SK-N-SH (cell line): ENCODE data around the gene CCDC188. TPM values are rescaled to one million over a fixed set of nuclear protein-coding genes. Genes with fewer than 3 reads are reported as not detected.

Experiments used
- CTCF ChIA-PET: fragments of 300-600, 350-600 bp; formaldehyde crosslinking; extraction: SDS; loops from one replicate; lab custom pipeline; 2021; lab: Yijun Ruan, JAX
- POLR2A ChIA-PET: fragments of 350-600 bp; sonication (Branson Sonifier 250); formaldehyde crosslinking; extraction: SDS; loops from one replicate; lab custom pipeline; 2020; ENCODE audit warnings: antibody characterized with exemption, inconsistent platforms; lab: Yijun Ruan, JAX
- DNase-seq: peaks from one replicate; pipeline ENCODE4 v3.0.0; 2012
- H2AFZ ChIP-seq: fragments of 200-600 bp; sonication (generic); 2 replicates; pipeline ENCODE4 v1.8.1; 2016; ENCODE audit warnings: antibody characterized with exemption, mild to moderate bottlenecking, low read depth
- H3F3A ChIP-seq: fragments of 200-600 bp; sonication (generic); replicated peaks from 2 replicates; pipeline ENCODE3; 2016; ENCODE audit warnings: antibody characterized with exemption, mild to moderate bottlenecking; ENCODE audit not compliant: insufficient read depth
- H3K27ac ChIP-seq, 2 experiments: fragments of 200-500 bp in 1 of 2; fragments of 200-600 bp in 1 of 2; sonication (Bioruptor generic) in 1 of 2; sonication (generic), shearing (Covaris generic) in 1 of 2; 2 replicates each; pipeline versions ENCODE4 v1.5.1 to v1.6.1; 2014 to 2016; ENCODE audit warnings: low read depth in 2 of 2, inconsistent platforms in 1 of 2, low read length in 1 of 2, mild to moderate bottlenecking in 1 of 2, mixed read lengths in 1 of 2
- H3K27me3 ChIP-seq: fragments of 200-600 bp; sonication (generic), shearing (Covaris generic); 2 replicates; pipeline ENCODE4 v1.6.1; 2016; ENCODE audit warnings: mixed run types; ENCODE audit not compliant: insufficient read depth
- H3K36me3 ChIP-seq, 2 experiments: fragments of 200-500 bp in 1 of 2; fragments of 200-600 bp in 1 of 2; sonication (Bioruptor generic) in 1 of 2; sonication (generic) in 1 of 2; replicated peaks in 1 of 2; 2 replicates each; pipeline versions ENCODE3 to v1.5.1; 2014 to 2016; ENCODE audit warnings: low read length in 1 of 2, mild to moderate bottlenecking in 1 of 2; ENCODE audit not compliant: insufficient read depth in 2 of 2, control insufficient read depth in 1 of 2
- H3K4me1 ChIP-seq, 2 experiments: fragments of 200-500 bp in 1 of 2; fragments of 200-600 bp in 1 of 2; sonication (Bioruptor generic) in 1 of 2; sonication (generic), shearing (Covaris generic) in 1 of 2; 2 replicates each; pipeline versions ENCODE4 v1.5.1 to v1.6.1; 2014 to 2016; ENCODE audit warnings: low read depth in 1 of 2, low read length in 1 of 2, mixed run types in 1 of 2; ENCODE audit not compliant: insufficient read depth in 2 of 2, control insufficient read depth in 1 of 2
- H3K4me2 ChIP-seq: fragments of 200-600 bp; sonication (generic), shearing (Covaris generic); 2 replicates; pipeline ENCODE4 v1.6.1; 2017; ENCODE audit warnings: mixed run types
- H3K4me3 ChIP-seq, 2 experiments: fragments of 200-500 bp in 1 of 2; fragments of 200-600 bp in 1 of 2; sonication (Bioruptor generic) in 1 of 2; sonication (generic), shearing (Covaris generic) in 1 of 2; 2 replicates each; pipeline versions ENCODE4 v1.5.1 to v1.8.1; 2014 to 2016; ENCODE audit warnings: low read depth in 2 of 2, inconsistent platforms in 1 of 2, low read length in 1 of 2, mild to moderate bottlenecking in 1 of 2, mixed read lengths in 1 of 2, moderate library complexity in 1 of 2
- H3K79me2 ChIP-seq: fragments of 200-600 bp; sonication (generic); 2 replicates; pipeline ENCODE4 v1.8.1; 2017; ENCODE audit warnings: mild to moderate bottlenecking; ENCODE audit not compliant: insufficient read depth
- H3K9ac ChIP-seq: fragments of 200-600 bp; sonication (generic); 2 replicates; pipeline ENCODE4 v1.6.1; 2017; ENCODE audit warnings: mixed run types
- H3K9me2 ChIP-seq: fragments of 200-600 bp; sonication (generic); 2 replicates; pipeline ENCODE4 v1.6.1; 2017; ENCODE audit warnings: mixed run types
- H3K9me3 ChIP-seq: fragments of 200-600 bp; sonication (generic); 2 replicates; pipeline ENCODE4 v1.6.1; 2017; ENCODE audit warnings: mixed run types, mild to moderate bottlenecking, moderate library complexity
- H4K20me1 ChIP-seq: fragments of 200-600 bp; sonication (generic); 2 replicates; pipeline ENCODE4 v1.6.1; 2017; ENCODE audit warnings: mild to moderate bottlenecking, mixed run types; ENCODE audit not compliant: insufficient read depth
- CHD2 ChIP-seq: fragments of 150-350 bp; IDR thresholded peaks from 2 replicates; pipeline ENCODE4 v1.6.1; 2018; ENCODE audit warnings: low read length; ENCODE audit not compliant: partially characterized antibody
- ELF1 ChIP-seq: IDR thresholded peaks from 2 replicates; pipeline ENCODE4 v1.4.0; 2012
- EP300 ChIP-seq, 2 experiments: IDR thresholded peaks; 2 replicates each; pipeline versions ENCODE4 v1.4.0 to v1.6.1; 2012; ENCODE audit warnings: borderline replicate concordance in 1 of 2, low read depth in 1 of 2, low read length in 1 of 2
- EZH2phosphoT487 ChIP-seq: fragments of 200-600 bp; sonication (generic); IDR thresholded peaks from 2 replicates; pipeline ENCODE4 v1.6.1; 2017; ENCODE audit warnings: low read depth, mixed run types, mild to moderate bottlenecking, antibody characterized with exemption, moderate library complexity, borderline replicate concordance
- FOSL2 ChIP-seq: IDR thresholded peaks from 2 replicates; pipeline ENCODE4 v1.4.0; 2012; ENCODE audit warnings: low read depth, mild to moderate bottlenecking, moderate library complexity, borderline replicate concordance
- FOXJ3 ChIP-seq: sonication (generic); formaldehyde crosslinking; IDR thresholded peaks from 2 replicates; pipeline ENCODE4 v1.5.1; 2020; ENCODE audit warnings: mild to moderate bottlenecking, missing genetic modification reagents
- GATA2 ChIP-seq: sonication (generic); formaldehyde crosslinking; IDR thresholded peaks from 2 replicates; pipeline ENCODE4 v1.5.0; 2020; ENCODE audit warnings: mild to moderate bottlenecking, missing genetic modification reagents
- MXI1 ChIP-seq: IDR thresholded peaks from 2 replicates; pipeline ENCODE4 v1.6.1; 2012; ENCODE audit warnings: mild to moderate bottlenecking, low read depth, low read length, improper control_type of control experiment
- PBX3 ChIP-seq: IDR thresholded peaks from 2 replicates; pipeline ENCODE4; 2012
- POLR2AphosphoS5 ChIP-seq: IDR thresholded peaks from 2 replicates; pipeline ENCODE4 v1.6.1; 2012; ENCODE audit warnings: low read depth, low read length
- RAD21 ChIP-seq: IDR thresholded peaks from 2 replicates; pipeline ENCODE4 v1.6.1; 2012; ENCODE audit warnings: mild to moderate bottlenecking, low read length
- RCOR1 ChIP-seq: fragments of 150-350 bp; IDR thresholded peaks from 2 replicates; pipeline ENCODE4 v1.6.1; 2017; ENCODE audit warnings: antibody characterized with exemption, low read length
- REST ChIP-seq: IDR thresholded peaks from 2 replicates; pipeline ENCODE4 v1.6.1; 2012; ENCODE audit warnings: mild to moderate bottlenecking, low read depth, low read length, moderate library complexity
- RFX5 ChIP-seq: IDR thresholded peaks from 2 replicates; pipeline ENCODE4 v1.6.1; 2012; ENCODE audit warnings: mild to moderate bottlenecking, improper control_type of control experiment, low read length
- SIN3A ChIP-seq: IDR thresholded peaks from 2 replicates; pipeline ENCODE4 v1.6.1; 2012; ENCODE audit warnings: low read depth, mild to moderate bottlenecking, low read length, moderate library complexity, borderline replicate concordance
- TAF1 ChIP-seq: IDR thresholded peaks from 2 replicates; pipeline ENCODE4 v1.6.1; 2012; ENCODE audit warnings: low read depth, mild to moderate bottlenecking, low read length, moderate library complexity, borderline replicate concordance
- TCF12 ChIP-seq: IDR thresholded peaks from 2 replicates; pipeline ENCODE4 v1.4.0; 2012
- TEAD4 ChIP-seq: IDR thresholded peaks from 2 replicates; pipeline ENCODE4 v1.4.0; 2012; ENCODE audit warnings: mild to moderate bottlenecking, borderline replicate concordance; ENCODE audit not compliant: insufficient read depth
- ZBTB33 ChIP-seq: IDR thresholded peaks from 2 replicates; pipeline ENCODE4 v1.4.0; 2012; ENCODE audit warnings: low read depth, borderline replicate concordance
- WGBS: methylation state at CpG from one replicate; pipeline ENCODE4 v1.1.6; 2017; ENCODE audit warnings: low lambda C conversion rate; 5-methylcytosine and 5-hydroxymethylcytosine counted together
- polyA plus RNA-seq, 3 experiments: library from polyadenylated mRNA; depleted of rRNA; stranded (reverse); fragments of >200 nt; gene quantifications; 2 replicates each; pipeline ENCODE4 v1.2.3, GENCODE V29; 2012
- TF ChIP-seq, protein P1 (sequence below): fragments of 150-350 bp; IDR thresholded peaks from 2 replicates; pipeline ENCODE4 v1.6.1; 2016; ENCODE audit warnings: mild to moderate bottlenecking, low read depth, low read length

CCDC188 gene
- polyA plus RNA-seq, 1 of the 3 experiments (the other 2 are of a cell fraction) = 21.1 TPM

GRCh38 chr22:20128619-20128901, 22.3 kb downstream of the CCDC188 start (continued):
- TF ChIP-seq CHD2 (no peak), GATA2 (CRISPR knock-in tag) (no peak), FOSL2 (no peak), PBX3 (no peak), ZBTB33 (no peak), SIN3A (no peak)

GRCh38 chr22:20127869-20128618, 22.8 kb downstream of the CCDC188 start:
- TF ChIP-seq POLR2AphosphoS5 = no peak
- TF ChIP-seq RAD21 = no peak
- TF ChIP-seq RCOR1 = no peak
- TF ChIP-seq CHD2 = no peak
- TF ChIP-seq ZBTB33 = no peak
- TF ChIP-seq TAF1 = no peak
- TF ChIP-seq FOSL2 = no peak
- TF ChIP-seq EP300 (IDR thresholded peaks at IDR 0.05; ENCODE audit: borderline replicate concordance in 1 of 2, low read depth in 1 of 2, low read length in 1 of 2) = no peak
- TF ChIP-seq SIN3A = no peak
- no peak for TF ChIP-seq FOXJ3 (CRISPR knock-in tag)
- TF ChIP-seq EZH2phosphoT487 = no peak
- no peak for TF ChIP-seq REST
- TF ChIP-seq, protein P1, sequence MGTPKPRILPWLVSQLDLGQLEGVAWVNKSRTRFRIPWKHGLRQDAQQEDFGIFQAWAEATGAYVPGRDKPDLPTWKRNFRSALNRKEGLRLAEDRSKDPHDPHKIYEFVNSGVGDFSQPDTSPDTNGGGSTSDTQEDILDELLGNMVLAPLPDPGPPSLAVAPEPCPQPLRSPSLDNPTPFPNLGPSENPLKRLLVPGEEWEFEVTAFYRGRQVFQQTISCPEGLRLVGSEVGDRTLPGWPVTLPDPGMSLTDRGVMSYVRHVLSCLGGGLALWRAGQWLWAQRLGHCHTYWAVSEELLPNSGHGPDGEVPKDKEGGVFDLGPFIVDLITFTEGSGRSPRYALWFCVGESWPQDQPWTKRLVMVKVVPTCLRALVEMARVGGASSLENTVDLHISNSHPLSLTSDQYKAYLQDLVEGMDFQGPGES = no peak
- no peak for TF ChIP-seq RFX5
- TF ChIP-seq MXI1 = no peak
- TF ChIP-seq ELF1 = no peak
- no peak for TF ChIP-seq TEAD4
- TF ChIP-seq TCF12 = no peak
- TF ChIP-seq, all 33 proteins: peak for 0
- H3K27me3 ChIP-seq = no peaks in the 10 kb centered on the region
- CTCF ChIA-PET = interaction anchor here (0.6 to 1.5 kb wide), 2 partner anchors 111 to 953 kb away, joined by 3 read pairs; no protein-coding TSS in a partner anchor
- H3K9me2 ChIP-seq = no peaks in the 10 kb centered on the region
- H3F3A ChIP-seq = peaks cover 18% of the 10 kb centered on the region
- H3K27ac ChIP-seq = no peak overlapping the region
- 94% methylated on average over 17 of the region's 17 CpGs for whole genome bisulfite sequencing
- POLR2A ChIA-PET = interaction anchor here (1.5 to 1.7 kb wide), 2 partner anchors 11 to 15 kb away, joined by 5 to 7 read pairs; partner anchors contain the start of genes RANBP1 and TRMT2A
- DNase-seq = no peak
- H3K9me3 ChIP-seq = no peaks in the 10 kb centered on the region
- peaks cover 0 to 14% of the 10 kb centered on the region in 2 experiments; a peak in 1 of 4 replicates for H3K4me1 ChIP-seq
- H4K20me1 ChIP-seq = peaks cover 10% of the 10 kb centered on the region
- peaks cover 7 to 49% of the 10 kb centered on the region in 2 experiments for H3K36me3 ChIP-seq
- no peak overlapping the region for H3K9ac ChIP-seq
- H3K4me3 ChIP-seq = no peak overlapping the region
- H2AFZ ChIP-seq = no peak overlapping the region
- peaks cover 27% of the 10 kb centered on the region for H3K79me2 ChIP-seq
- H3K4me2 ChIP-seq = no peak overlapping the region
